HepG2 (cell line): ENCODE results near the gene LRRC3C. TPM values are rescaled to one million over a fixed set of nuclear protein-coding genes. Genes with fewer than 3 reads are reported as not detected.

Experiments used
- CCAR2 ChIP-seq: fragments of 200-400 bp; formaldehyde crosslinking; optimal IDR thresholded peaks from 2 replicates; pipeline ENCODE3; 2018; ENCODE audit warnings: low read depth, mild to moderate bottlenecking, low read length, moderate library complexity
- HES4 ChIP-seq: sonication (generic); formaldehyde crosslinking; IDR thresholded peaks from 2 replicates; pipeline ENCODE4 v1.9.0; 2021; ENCODE audit warnings: mild to moderate bottlenecking, missing genetic modification reagents, borderline replicate concordance
- HIVEP1 ChIP-seq: sonication (generic); formaldehyde crosslinking; IDR thresholded peaks from 2 replicates; pipeline ENCODE4 v1.4.0; 2020; ENCODE audit warnings: mild to moderate bottlenecking, missing genetic modification reagents
- ISX ChIP-seq: sonication (generic); formaldehyde crosslinking; conservative IDR thresholded peaks from 2 replicates; pipeline ENCODE4 v1.5.0; 2020; ENCODE audit warnings: missing genetic modification reagents
- MIER3 ChIP-seq: IDR thresholded peaks from 2 replicates; pipeline ENCODE4 v1.6.1; 2016; ENCODE audit warnings: missing compliant biosample characterization, borderline replicate concordance
- MNT ChIP-seq: fragments of 450-650 bp; IDR thresholded peaks from 2 replicates; pipeline ENCODE4 v1.6.1; 2016
- NCOA1 ChIP-seq: sonication (generic); formaldehyde crosslinking; IDR thresholded peaks from 2 replicates; pipeline ENCODE4 v1.9.0; 2021; ENCODE audit warnings: missing genetic modification reagents
- NFIB ChIP-seq: sonication (generic); formaldehyde crosslinking; IDR thresholded peaks from 2 replicates; pipeline ENCODE4 v1.9.0; 2021; ENCODE audit warnings: missing genetic modification reagents, mild to moderate bottlenecking, borderline replicate concordance
- RBM39 ChIP-seq: fragments of 200-400 bp; formaldehyde crosslinking; IDR thresholded peaks from one replicate; pipeline ENCODE4 v1.6.1; 2018; ENCODE audit warnings: antibody characterized with exemption, mild to moderate bottlenecking, low read depth, low read length; ENCODE audit not compliant: poor library complexity, severe bottlenecking
- SAP130 ChIP-seq: IDR thresholded peaks from 2 replicates; pipeline ENCODE4 v1.6.1; 2016; ENCODE audit warnings: low read depth
- SKIL ChIP-seq: sonication (generic); formaldehyde crosslinking; IDR thresholded peaks from 2 replicates; pipeline ENCODE4 v1.8.0; 2022; ENCODE audit warnings: missing genetic modification reagents, mild to moderate bottlenecking, moderate library complexity, borderline replicate concordance
- SMYD3 ChIP-seq: sonication (generic); formaldehyde crosslinking; IDR thresholded peaks from 2 replicates; pipeline ENCODE4 v1.8.1; 2023; ENCODE audit warnings: mild to moderate bottlenecking, missing genetic modification reagents
- SP140L ChIP-seq: sonication (generic); formaldehyde crosslinking; IDR thresholded peaks from 2 replicates; pipeline ENCODE4 v1.4.0; 2020; ENCODE audit warnings: missing genetic modification reagents, borderline replicate concordance
- TBX3 ChIP-seq: fragments of 450-650 bp; IDR thresholded peaks from 2 replicates; pipeline ENCODE4 v1.6.1; 2017; ENCODE audit warnings: antibody characterized with exemption, mild to moderate bottlenecking, inconsistent platforms, borderline replicate concordance
- TMF1 ChIP-seq: sonication (generic); formaldehyde crosslinking; IDR thresholded peaks from 2 replicates; pipeline ENCODE4 v1.8.1; 2022; ENCODE audit warnings: low read depth, missing genetic modification reagents
- ZMAT5 ChIP-seq: sonication (generic); formaldehyde crosslinking; IDR thresholded peaks from 2 replicates; pipeline ENCODE4 v1.5.0; 2020; ENCODE audit warnings: mild to moderate bottlenecking, low read depth, missing genetic modification reagents, borderline replicate concordance
- ZNF660 ChIP-seq: sonication (generic); formaldehyde crosslinking; IDR thresholded peaks from 2 replicates; pipeline ENCODE4 v1.5.1; 2020; ENCODE audit warnings: mild to moderate bottlenecking, low read depth, missing genetic modification reagents, borderline replicate concordance
- ZNF788 ChIP-seq: sonication (generic); formaldehyde crosslinking; IDR thresholded peaks from 2 replicates; pipeline ENCODE4 v1.5.0; 2020; ENCODE audit warnings: mild to moderate bottlenecking, missing genetic modification reagents, borderline replicate concordance
- polyA plus RNA-seq, 8 experiments: library from polyadenylated mRNA; depleted of rRNA in 3 of 8; stranded (reverse) in 7 of 8; unstranded in 1 of 8; fragments of >200 nt; fragmentation: Illumina TruSeq in 4 of 8; extraction: Trizol in 4 of 8; gene quantifications; 2 replicates each; pipeline versions ENCODE4 v1.2.1 to v1.2.3, GENCODE V29; 2011 to 2016; ENCODE audit warnings: low read depth in 4 of 8, missing spikeins in 1 of 8, mixed read lengths in 1 of 8; ENCODE audit not compliant: insufficient read depth in 1 of 8
- total RNA-seq, 5 experiments: library from RNA; depleted of rRNA; stranded (reverse); fragments of >200 nt; fragmentation: Illumina TruSeq; extraction: Trizol; gene quantifications; 2 replicates each; pipeline ENCODE4 v1.2.3, GENCODE V29; 2016; ENCODE audit warnings: low read depth in 1 of 5
- TF ChIP-seq, protein P1 (sequence below): sonication (generic); formaldehyde crosslinking; conservative IDR thresholded peaks from 2 replicates; pipeline ENCODE4 v1.8.0; 2022; ENCODE audit warnings: missing genetic modification reagents
- TF ChIP-seq, protein P2 (sequence below): IDR thresholded peaks from 2 replicates; pipeline ENCODE4 v1.6.1; 2016; ENCODE audit warnings: missing genetic modification reagents, missing compliant biosample characterization

LRRC3C gene
- total and polyA plus RNA-seq, 2 of the 13 experiments (the other 11 are each of a cell fraction or from before 2014, with no cell fraction given) = 0.17 TPM; not detected in 1

DNA sequence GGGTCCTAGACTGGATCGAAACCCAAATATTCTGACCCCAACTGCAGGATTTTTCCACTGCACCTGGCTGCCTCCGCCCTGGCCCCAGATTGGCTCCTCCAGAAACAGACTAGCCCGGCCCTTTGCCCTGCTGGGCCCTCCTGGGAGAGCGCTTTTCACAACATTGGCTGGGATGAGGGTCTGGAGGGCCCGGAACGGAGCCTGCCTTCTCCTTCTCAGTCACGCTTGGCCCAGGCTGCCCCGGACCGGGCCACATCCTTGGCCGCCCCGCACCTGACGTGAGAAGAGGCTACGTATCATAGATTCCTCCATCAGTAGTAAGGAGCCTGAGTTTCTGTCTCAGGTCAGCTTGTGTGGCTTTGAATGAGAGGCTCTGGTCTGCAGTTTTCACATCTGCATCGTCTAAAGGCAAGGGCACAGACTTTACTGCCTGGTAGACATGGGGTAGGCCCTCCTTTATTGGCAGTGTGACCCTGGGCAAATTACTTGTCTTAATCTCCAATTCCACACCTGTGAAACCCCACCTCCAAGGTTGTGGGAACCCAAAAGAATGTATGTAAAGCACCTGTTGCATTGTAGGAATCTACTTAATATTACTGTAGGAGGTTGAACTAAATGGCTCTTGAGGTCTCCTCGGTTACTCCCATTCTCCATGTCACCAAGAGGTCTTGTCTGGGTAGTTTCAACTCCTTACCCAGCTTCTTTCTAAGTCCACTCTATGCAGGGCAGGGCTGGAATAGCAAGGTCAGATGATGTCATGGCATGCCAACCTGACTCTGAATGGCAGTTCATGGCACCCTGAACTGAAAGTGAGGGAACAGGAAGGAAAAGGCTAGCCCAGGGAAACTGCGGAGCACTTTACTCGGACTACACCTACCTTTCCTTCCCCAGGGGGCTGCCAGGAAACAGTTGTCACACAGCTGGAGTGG lies 661 bp downstream of the LRRC3C start (continued):
- peak; percentile 72; the same call in 1 of the 2 replicates for TF ChIP-seq TMF1
- TF ChIP-seq CCAR2 = no peak
- TF ChIP-seq HES4 (CRISPR knock-in tag) = no peak; the same call in 1 of the 2 replicates
- no peak for TF ChIP-seq MNT
- TF ChIP-seq RBM39 = no peak
- TF ChIP-seq NFIB (CRISPR knock-in tag) = no peak
- TF ChIP-seq SAP130 (CRISPR knock-in tag) = no peak
- TF ChIP-seq MIER3 (CRISPR knock-in tag) = no peak
- TF ChIP-seq TBX3 = no peak
- TF ChIP-seq, protein P1, sequence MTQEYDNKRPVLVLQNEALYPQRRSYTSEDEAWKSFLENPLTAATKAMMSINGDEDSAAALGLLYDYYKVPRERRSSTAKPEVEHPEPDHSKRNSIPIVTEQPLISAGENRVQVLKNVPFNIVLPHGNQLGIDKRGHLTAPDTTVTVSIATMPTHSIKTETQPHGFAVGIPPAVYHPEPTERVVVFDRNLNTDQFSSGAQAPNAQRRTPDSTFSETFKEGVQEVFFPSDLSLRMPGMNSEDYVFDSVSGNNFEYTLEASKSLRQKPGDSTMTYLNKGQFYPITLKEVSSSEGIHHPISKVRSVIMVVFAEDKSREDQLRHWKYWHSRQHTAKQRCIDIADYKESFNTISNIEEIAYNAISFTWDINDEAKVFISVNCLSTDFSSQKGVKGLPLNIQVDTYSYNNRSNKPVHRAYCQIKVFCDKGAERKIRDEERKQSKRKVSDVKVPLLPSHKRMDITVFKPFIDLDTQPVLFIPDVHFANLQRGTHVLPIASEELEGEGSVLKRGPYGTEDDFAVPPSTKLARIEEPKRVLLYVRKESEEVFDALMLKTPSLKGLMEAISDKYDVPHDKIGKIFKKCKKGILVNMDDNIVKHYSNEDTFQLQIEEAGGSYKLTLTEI (CRISPR knock-in tag) = no peak
- no peak for TF ChIP-seq SKIL (CRISPR knock-in tag)
- TF ChIP-seq HIVEP1 (CRISPR knock-in tag) = no peak
- TF ChIP-seq, protein P2, sequence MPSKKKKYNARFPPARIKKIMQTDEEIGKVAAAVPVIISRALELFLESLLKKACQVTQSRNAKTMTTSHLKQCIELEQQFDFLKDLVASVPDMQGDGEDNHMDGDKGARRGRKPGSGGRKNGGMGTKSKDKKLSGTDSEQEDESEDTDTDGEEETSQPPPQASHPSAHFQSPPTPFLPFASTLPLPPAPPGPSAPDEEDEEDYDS (CRISPR knock-in tag) = no peak; the same call in 1 of the 2 replicates
- TF ChIP-seq SP140L (CRISPR knock-in tag) = no peak
- peak; percentile 80; the same call in 1 of the 2 replicates for TF ChIP-seq SMYD3 (CRISPR knock-in tag)
- TF ChIP-seq ISX (CRISPR knock-in tag) = no peak
- no peak for TF ChIP-seq ZNF788
- no peak for TF ChIP-seq NCOA1 (CRISPR knock-in tag)
- no peak for TF ChIP-seq ZNF660 (CRISPR knock-in tag)
- no peak for TF ChIP-seq ZMAT5 (CRISPR knock-in tag)
